Trophoblast cell (in vitro differentiated cells and primary cell): ENCODE measurements around the gene GDPD4.

Experiments used
- DNase-seq, 2 donors: peaks; one replicate each; pipeline ENCODE4 v3.0.0-alpha.2; 2016
- H2AFZ ChIP-seq: 2 replicates; pipeline ENCODE4 v1.6.1; 2013; ENCODE audit warnings: low read length, moderate library complexity, mild to moderate bottlenecking; ENCODE audit not compliant: insufficient read depth, poor library complexity
- H2AK5ac ChIP-seq: 2 replicates; pipeline ENCODE4 v1.6.1; 2013; ENCODE audit warnings: mild to moderate bottlenecking, low read length
- H2BK120ac ChIP-seq: 2 replicates; pipeline ENCODE4 v1.6.1; 2013; ENCODE audit warnings: low read length, mild to moderate bottlenecking, moderate library complexity; ENCODE audit not compliant: insufficient read depth, poor library complexity
- H2BK12ac ChIP-seq: 2 replicates; pipeline ENCODE4 v1.6.1; 2013; ENCODE audit warnings: mild to moderate bottlenecking, low read length, moderate library complexity
- H2BK5ac ChIP-seq: 2 replicates; pipeline ENCODE4 v1.6.1; 2013; ENCODE audit warnings: low read length, low read depth, moderate library complexity, mild to moderate bottlenecking; ENCODE audit not compliant: poor library complexity
- H3K14ac ChIP-seq: 2 replicates; pipeline ENCODE4 v1.6.1; 2013; ENCODE audit warnings: mild to moderate bottlenecking, low read length
- H3K18ac ChIP-seq: 2 replicates; pipeline ENCODE4 v1.6.1; 2013; ENCODE audit warnings: mild to moderate bottlenecking, low read length
- H3K23ac ChIP-seq: 2 replicates; pipeline ENCODE4 v1.6.1; 2013; ENCODE audit warnings: low read length
- H3K27ac ChIP-seq: 2 replicates; pipeline ENCODE4 v1.5.1; 2013; ENCODE audit warnings: low read depth, mild to moderate bottlenecking, inconsistent platforms, low read length, moderate library complexity
- H3K27me3 ChIP-seq: 2 replicates; pipeline ENCODE4 v1.6.1; 2013; ENCODE audit warnings: inconsistent platforms, mild to moderate bottlenecking, low read length, moderate library complexity; ENCODE audit not compliant: insufficient read depth
- H3K36me3 ChIP-seq, 2 experiments: 1 replicate in 1 of 2; 2 replicates in 1 of 2; pipeline ENCODE4 v1.6.1; 2013; ENCODE audit warnings: low read length in 2 of 2, mild to moderate bottlenecking in 2 of 2, moderate library complexity in 1 of 2; ENCODE audit not compliant: insufficient read depth in 2 of 2, control insufficient read depth in 1 of 2
- H3K4ac ChIP-seq: 2 replicates; pipeline ENCODE4 v1.6.1; 2013; ENCODE audit warnings: low read depth, mild to moderate bottlenecking, low read length, moderate library complexity
- H3K4me1 ChIP-seq, 2 experiments: 1 replicate in 1 of 2; 2 replicates in 1 of 2; pipeline ENCODE4 v1.6.1; 2013; ENCODE audit warnings: low read length in 2 of 2, mild to moderate bottlenecking in 2 of 2, moderate library complexity in 1 of 2; ENCODE audit not compliant: insufficient read depth in 2 of 2, control insufficient read depth in 1 of 2
- H3K4me2 ChIP-seq: 2 replicates; pipeline ENCODE4 v1.6.1; 2013; ENCODE audit warnings: inconsistent platforms, mild to moderate bottlenecking, low read length, moderate library complexity
- H3K4me3 ChIP-seq: 2 replicates; pipeline ENCODE4 v1.5.1; 2013; ENCODE audit warnings: mild to moderate bottlenecking, low read depth, low read length, inconsistent platforms
- H3K79me1 ChIP-seq: one replicate; pipeline ENCODE4 v1.6.1; 2013; ENCODE audit warnings: low read length
- H3K79me2 ChIP-seq: 2 replicates; pipeline ENCODE4 v1.6.1; 2013; ENCODE audit warnings: low read length, mild to moderate bottlenecking; ENCODE audit not compliant: control insufficient read depth, insufficient read depth, poor library complexity
- H3K9ac ChIP-seq: 2 replicates; pipeline ENCODE4 v1.6.1; 2013; ENCODE audit warnings: mild to moderate bottlenecking, low read length
- H3K9me3 ChIP-seq: 2 replicates; pipeline ENCODE4 v1.6.1; 2013; ENCODE audit warnings: low read depth, mild to moderate bottlenecking, control low read depth, inconsistent platforms, low read length; ENCODE audit not compliant: insufficient read depth
- H4K12ac ChIP-seq: 2 replicates; pipeline ENCODE4 v1.6.1; 2013; ENCODE audit warnings: low read depth, mild to moderate bottlenecking, low read length, moderate library complexity
- H4K8ac ChIP-seq: 2 replicates; pipeline ENCODE4 v1.6.1; 2013; ENCODE audit warnings: low read depth, mild to moderate bottlenecking, low read length, moderate library complexity
- H4K91ac ChIP-seq: one replicate; pipeline ENCODE4 v1.6.1; 2013; ENCODE audit warnings: low read depth, mild to moderate bottlenecking, low read length, moderate library complexity
- WGBS: extraction: QIAGEN DNeasy Blood & Tissue Kit; methylation state at CpG from one replicate; pipeline ENCODE4 v1.1.7; 2013; ENCODE audit warnings: missing lambda C conversion rate; ENCODE audit not compliant: insufficient read length, insufficient coverage; ENCODE audit errors: extremely low coverage; 5-methylcytosine and 5-hydroxymethylcytosine counted together

The GDPD4 gene

GRCh38 chr11:77183431-77183984, 118.0 kb downstream of the GDPD4 start:
- Histone ChIP-seq H3K14ac (no peak overlapping the region), H2BK120ac (no peak overlapping the region), H3K9me3 (peaks cover 3% of the 10 kb centered on the region), H3K4me1 (no peaks in the 10 kb centered on the region), H2BK5ac (no peak overlapping the region), H3K27me3 (no peaks in the 10 kb centered on the region), H3K23ac (no peak overlapping the region), H3K4ac (no peak overlapping the region), H3K9ac (no peak overlapping the region), H3K79me2 (no peaks in the 10 kb centered on the region), H4K8ac (no peak overlapping the region), H3K36me3 (no peaks in the 10 kb centered on the region), H3K79me1 (no peaks in the 10 kb centered on the region), H2AK5ac (no peak overlapping the region), H3K27ac (no peak overlapping the region), H4K12ac (no peak overlapping the region), H3K4me3 (no peak overlapping the region), H4K91ac (no peak overlapping the region), H2BK12ac (no peak overlapping the region), H3K4me2 (no peak overlapping the region), H2AFZ (no peak overlapping the region), H3K18ac (no peak overlapping the region)
- DNase-seq, result no peak
- no CpG with 5 or more reads among the region's 4 CpGs for whole genome bisulfite sequencing

GRCh38 chr11:77182542-77183430, 118.7 kb downstream of the GDPD4 start:
- no peak overlapping the region for H4K91ac ChIP-seq
- H2AFZ ChIP-seq, result no peak overlapping the region
- H3K4me2 ChIP-seq, result no peak overlapping the region
- H3K27ac ChIP-seq, result no peak overlapping the region
- H3K4me3 ChIP-seq, result no peak overlapping the region
- H3K9ac ChIP-seq, result no peak overlapping the region
- H3K9me3 ChIP-seq, result peaks cover 3% of the 10 kb centered on the region
- H3K18ac ChIP-seq, result no peak overlapping the region
- no peak overlapping the region for H4K12ac ChIP-seq
- no peak overlapping the region for H3K14ac ChIP-seq
- no peaks in the 10 kb centered on the region for H3K79me1 ChIP-seq
- H2BK5ac ChIP-seq, result no peak overlapping the region
- no peak overlapping the region for H4K8ac ChIP-seq
- no peaks in the 10 kb centered on the region for H3K79me2 ChIP-seq
- H3K23ac ChIP-seq, result no peak overlapping the region
- no peaks in the 10 kb centered on the region for H3K27me3 ChIP-seq
- H2BK12ac ChIP-seq, result no peak overlapping the region
- no peak overlapping the region for H3K4ac ChIP-seq
- H3K36me3 ChIP-seq, result no peaks in the 10 kb centered on the region
- H3K4me1 ChIP-seq, result no peaks in the 10 kb centered on the region
- no peak overlapping the region for H2BK120ac ChIP-seq
- no peak overlapping the region for H2AK5ac ChIP-seq
- no peak for DNase-seq
- WGBS, result no CpG with 5 or more reads among the region's 21 CpGs

- H3K79me2 ChIP-seq, result no peaks in the 10 kb centered on the region
- no peak overlapping the region for H3K4me2 ChIP-seq
- no peak overlapping the region for H3K18ac ChIP-seq
- no peak overlapping the region for H4K8ac ChIP-seq
- H3K79me1 ChIP-seq, result no peaks in the 10 kb centered on the region
- no peak overlapping the region for H4K12ac ChIP-seq
- peaks cover 5% of the 10 kb centered on the region for H3K9me3 ChIP-seq
- H3K23ac ChIP-seq, result no peak overlapping the region
- no peak overlapping the region for H2BK5ac ChIP-seq
- no peak overlapping the region for H2AK5ac ChIP-seq
- H3K27ac ChIP-seq, result no peak overlapping the region
- no peak overlapping the region for H2BK120ac ChIP-seq
- no peak overlapping the region for H3K14ac ChIP-seq
- no peak overlapping the region for H2BK12ac ChIP-seq
- H3K36me3 ChIP-seq, result no peaks in the 10 kb centered on the region
- no peak overlapping the region for H3K4me3 ChIP-seq
- no peaks in the 10 kb centered on the region for H3K4me1 ChIP-seq
- H3K27me3 ChIP-seq, result no peaks in the 10 kb centered on the region
- no peak overlapping the region for H2AFZ ChIP-seq
- H3K4ac ChIP-seq, result no peak overlapping the region
- WGBS, result no CpG with 5 or more reads among the region's 22 CpGs
- no peak overlapping the region for H3K9ac ChIP-seq
- DNase-seq, result no peak
- H4K91ac ChIP-seq, result no peak overlapping the region
Measured at GRCh38 chr11:77181799-77182541, 119.5 kb downstream of the GDPD4 start.

- Histone ChIP-seq H3K79me1 (no peaks in the 10 kb centered on the region), H3K79me2 (no peaks in the 10 kb centered on the region), H2BK120ac (no peak overlapping the region), H3K27me3 (no peaks in the 10 kb centered on the region), H2AK5ac (no peak overlapping the region), H3K4ac (no peak overlapping the region), H2AFZ (no peak overlapping the region), H3K23ac (no peak overlapping the region), H3K4me1 (no peaks in the 10 kb centered on the region), H3K18ac (no peak overlapping the region), H3K4me2 (no peak overlapping the region), H3K9ac (no peak overlapping the region), H3K27ac (no peak overlapping the region), H3K4me3 (no peak overlapping the region), H3K36me3 (no peaks in the 10 kb centered on the region), H4K91ac (no peak overlapping the region), H4K12ac (no peak overlapping the region), H4K8ac (no peak overlapping the region), H3K9me3 (peaks cover 5% of the 10 kb centered on the region), H3K14ac (no peak overlapping the region), H2BK12ac (no peak overlapping the region), H2BK5ac (no peak overlapping the region)
- no CpG with 5 or more reads among the region's 11 CpGs for WGBS
- no peak for DNase-seq
Measured at GRCh38 chr11:77181226-77181625, 120.3 kb downstream of the GDPD4 start.
